ENCODE data around the gene NTN4.
"Not testable (repeated sequence)": the region's sequence is repeated elsewhere in the genome, so short reads cannot be mapped to it uniquely, and the experiment has no call there.

Gene NTN4

GRCh38 chr12:95705143-95705542, 85.4 kb downstream of the NTN4 start:
- no peak for DNase-seq

DNA sequence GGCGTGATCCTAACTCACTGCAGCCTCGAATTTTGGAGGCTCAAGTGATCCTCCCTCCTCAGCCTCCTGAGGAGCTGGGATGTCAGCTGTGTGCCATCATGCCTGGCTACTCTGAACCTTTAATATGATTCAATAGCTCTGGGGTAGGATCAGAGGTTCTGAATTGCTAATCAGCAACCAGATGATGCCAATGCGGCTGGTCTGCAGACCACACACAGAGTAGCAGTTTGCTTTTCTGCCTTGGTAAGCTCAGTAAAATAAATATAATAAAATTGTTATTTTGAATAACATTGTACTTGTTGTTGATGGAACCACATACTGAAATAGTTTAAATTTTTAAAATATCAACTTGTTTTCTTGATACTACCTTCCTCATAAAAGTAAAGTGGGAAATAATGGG, 86.6 kb downstream of the NTN4 start:
- DNase-seq: no peak

DNA sequence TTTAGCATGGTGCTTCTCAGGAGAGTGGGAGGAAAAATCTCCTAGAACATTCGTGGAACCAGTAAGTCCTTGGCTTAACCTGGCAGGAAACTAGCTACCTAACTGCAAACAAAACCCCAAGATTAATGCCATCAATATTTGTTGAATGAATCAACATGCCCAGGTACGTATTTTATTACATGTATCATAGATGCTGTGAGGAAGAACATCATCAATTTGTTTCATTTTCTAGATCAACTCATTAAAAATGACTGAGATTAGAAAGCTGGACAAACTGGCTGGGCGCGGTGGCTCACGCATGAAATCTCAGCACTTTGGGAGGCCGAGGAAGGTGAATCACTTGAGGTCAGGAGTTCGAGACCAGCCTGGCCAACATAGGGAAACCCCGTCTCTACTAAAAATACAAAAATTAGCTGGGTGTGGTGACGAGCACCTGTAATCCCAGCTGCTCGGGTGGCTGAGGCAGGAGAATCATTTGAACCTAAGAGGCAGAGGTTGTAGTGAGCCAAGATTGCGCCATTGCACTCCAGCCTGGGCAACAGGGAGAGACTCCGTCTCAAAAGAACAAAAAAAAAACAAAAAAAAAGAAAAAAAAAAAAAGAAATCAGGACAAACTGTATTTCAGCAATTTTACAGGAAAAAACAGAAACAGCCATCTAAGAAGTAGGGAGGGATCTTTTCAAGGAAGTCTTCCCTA, 88.7 kb downstream of the NTN4 start:
- DNase-seq: no peak

- DNase-seq: no peak
Measured at GRCh38 chr12:95701275-95701674, 89.3 kb downstream of the NTN4 start.

- DNase-seq: no peak
Measured at GRCh38 chr12:95700316-95700785, 90.2 kb downstream of the NTN4 start.

DNA sequence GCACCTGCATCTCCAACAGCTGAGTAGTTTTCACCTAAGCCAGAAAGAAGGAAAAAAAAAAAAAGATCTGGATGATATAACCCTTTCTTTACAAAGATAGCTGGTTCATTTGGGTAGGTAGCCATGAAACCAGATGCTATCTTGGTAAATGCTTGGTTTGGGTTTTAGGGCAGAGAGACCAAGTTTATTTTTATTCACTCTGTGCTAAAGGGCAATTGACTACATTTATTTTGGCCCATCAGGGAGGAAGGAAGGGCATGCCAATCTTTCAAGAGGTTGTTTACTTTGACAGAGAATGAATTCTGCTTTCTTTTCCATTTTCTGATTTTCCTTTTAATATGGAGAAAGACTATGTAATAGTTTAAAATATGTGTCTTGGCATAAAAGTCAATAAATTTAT, 91.0 kb downstream of the NTN4 start:
- no peak for DNase-seq

DNA sequence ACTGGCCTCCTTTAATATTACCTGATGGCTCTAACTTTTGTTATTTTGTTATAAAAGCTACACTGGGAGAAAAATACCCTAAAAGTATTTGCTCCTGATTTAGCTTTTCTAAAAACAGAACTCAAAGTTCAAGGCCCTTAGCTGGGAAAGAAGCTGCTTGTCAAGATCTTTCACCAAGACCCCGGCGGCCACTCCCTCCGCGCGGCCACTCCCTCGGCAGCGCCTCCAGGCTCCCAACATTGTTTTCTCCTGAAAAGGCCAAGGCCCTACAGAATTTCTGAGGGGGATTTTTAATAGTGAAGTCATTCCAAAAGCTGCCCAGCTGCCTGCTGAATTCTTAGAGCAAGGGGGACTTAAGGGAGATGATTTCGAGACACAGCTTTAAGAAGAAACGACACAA, 96.4 kb downstream of the NTN4 start:
- DNase-seq: peak; percentile 70

DNA sequence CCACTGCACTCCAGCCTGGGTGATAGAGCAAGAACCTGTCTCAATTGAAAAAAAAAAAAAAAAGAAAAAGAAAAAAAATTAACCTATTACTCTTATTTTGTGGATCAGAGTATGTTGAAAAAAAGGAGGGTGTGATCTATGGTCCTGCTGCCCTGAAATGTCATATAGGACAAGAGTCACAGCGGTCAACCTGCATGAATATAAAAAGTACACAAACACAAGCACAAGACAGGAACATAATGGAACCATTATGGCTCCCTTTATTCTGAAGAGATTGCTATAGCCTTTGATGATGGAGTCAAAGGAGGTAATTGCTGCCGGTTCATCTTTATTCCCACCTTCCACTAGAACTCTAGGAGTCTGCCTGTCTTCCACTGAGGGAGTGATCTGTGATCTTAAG, 96.9 kb downstream of the NTN4 start:
- DNase-seq: peak; percentile 70

GRCh38 chr12:95690861-95691635, 99.5 kb downstream of the NTN4 start:
- DNase-seq: no peak

GRCh38 chr12:95687937-95688336, 102.6 kb downstream of the NTN4 start:
- no peak for DNase-seq

GRCh38 chr12:95683418-95683817, 107.1 kb downstream of the NTN4 start:
- DNase-seq: no peak

DNA sequence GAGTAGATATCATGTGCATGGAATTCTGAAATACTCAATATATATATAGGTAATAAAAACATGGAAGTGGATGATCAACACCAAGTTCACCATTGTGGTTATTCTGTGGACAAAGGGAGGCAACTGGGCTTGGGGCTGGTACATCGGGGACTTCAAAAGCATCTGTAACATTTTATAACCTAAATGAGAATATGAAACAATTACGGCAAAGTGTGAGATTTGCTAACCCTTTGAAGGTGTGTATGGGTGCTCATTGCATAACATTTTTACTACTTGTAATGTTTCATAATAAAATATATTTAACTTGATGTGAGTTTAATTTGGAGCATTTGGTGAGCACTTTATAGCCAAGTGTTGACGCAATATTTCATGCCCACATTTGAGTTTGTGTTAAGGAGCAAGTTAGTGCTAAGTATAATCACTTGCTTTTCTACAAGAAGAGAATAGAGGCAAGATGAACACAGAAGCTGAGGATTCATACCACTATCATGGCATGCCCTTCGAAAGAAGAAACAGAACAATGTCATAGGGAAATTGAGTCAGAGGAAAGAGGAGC, 109.3 kb downstream of the NTN4 start:
- DNase-seq: no peak

DNA sequence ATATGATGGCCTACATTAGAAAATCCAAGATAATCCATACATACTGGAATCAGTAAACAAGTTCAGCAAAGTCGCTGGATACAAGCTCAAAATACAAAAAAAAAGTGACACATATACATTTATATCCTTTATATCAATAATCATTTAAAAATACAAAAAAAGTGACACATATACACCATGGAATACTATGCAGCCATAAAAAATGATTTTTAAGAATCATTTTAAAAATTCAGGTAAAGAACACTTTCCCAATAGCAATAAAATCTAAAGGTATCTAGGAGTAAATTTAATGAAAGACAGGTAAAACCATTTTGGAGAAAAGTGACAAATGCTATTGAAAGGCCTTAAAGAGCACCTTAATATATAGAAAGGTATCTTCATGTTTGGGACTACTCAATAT, 111.9 kb downstream of the NTN4 start:
- DNase-seq: no peak

- not testable (repeated sequence) for DNase-seq
Measured at GRCh38 chr12:95677782-95678181, 112.8 kb downstream of the NTN4 start.

DNA sequence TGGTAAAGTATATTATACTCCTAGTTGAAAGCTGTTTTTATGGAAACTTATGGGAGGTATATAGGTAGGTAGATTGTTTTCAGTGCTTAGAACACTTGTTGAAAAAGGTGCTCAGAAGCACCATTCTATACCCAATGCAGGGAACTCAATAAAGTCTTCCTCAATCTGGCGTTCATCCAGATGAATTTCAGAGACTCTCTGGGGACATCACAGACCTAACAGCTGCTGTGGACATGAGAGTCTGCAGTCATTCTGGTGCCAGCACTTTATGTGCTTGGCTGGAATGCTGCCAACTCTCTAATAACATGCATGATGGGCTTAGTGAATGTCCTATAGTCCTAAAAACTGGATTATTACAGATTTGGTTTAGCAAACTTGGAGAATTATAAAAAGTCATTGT, 115.9 kb downstream of the NTN4 start:
- DNase-seq: peak; percentile 41

DNA sequence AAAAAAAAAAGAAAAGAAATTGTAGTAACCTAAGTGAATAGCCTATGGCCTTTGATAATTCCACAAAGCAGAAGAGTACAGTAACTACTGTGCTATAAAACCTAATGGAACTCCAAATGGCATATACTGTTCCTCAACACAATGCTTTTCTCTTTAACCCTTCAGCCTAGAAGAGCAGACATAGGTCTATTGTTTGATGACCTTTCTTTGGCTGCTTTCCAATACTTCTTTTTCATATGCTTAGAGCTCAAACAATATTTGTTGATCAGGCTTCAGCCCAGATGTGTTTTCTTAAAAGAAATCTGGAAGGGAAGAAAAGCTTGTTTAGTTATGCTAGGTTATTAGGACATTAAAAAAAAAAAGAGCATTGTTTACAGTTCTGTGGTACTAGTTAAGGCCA, 116.4 kb downstream of the NTN4 start:
- DNase-seq: peak; percentile 35

GRCh38 chr12:95673576-95673975, 117.0 kb downstream of the NTN4 start:
- DNase-seq: no peak

DNA sequence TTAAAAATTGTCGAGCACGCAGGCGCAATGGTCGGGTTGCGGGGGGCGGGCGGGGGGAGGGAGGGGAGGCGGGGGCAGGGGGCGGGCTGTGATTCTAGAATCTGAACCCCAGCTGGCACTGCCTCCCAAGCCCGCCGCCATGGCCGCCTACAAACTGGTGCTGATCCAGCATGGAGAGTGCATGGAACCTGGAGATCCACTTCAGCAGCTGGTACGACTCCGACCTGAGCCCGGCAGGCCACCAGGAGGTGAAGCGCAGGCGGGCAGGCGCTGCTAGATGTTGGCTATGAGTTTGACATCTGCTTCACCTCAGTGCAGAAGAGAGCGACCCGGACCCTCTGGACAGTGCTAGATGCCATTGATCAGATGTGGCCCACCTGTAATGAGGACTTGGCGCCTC, 118.4 kb downstream of the NTN4 start:
- DNase-seq: no peak

DNA sequence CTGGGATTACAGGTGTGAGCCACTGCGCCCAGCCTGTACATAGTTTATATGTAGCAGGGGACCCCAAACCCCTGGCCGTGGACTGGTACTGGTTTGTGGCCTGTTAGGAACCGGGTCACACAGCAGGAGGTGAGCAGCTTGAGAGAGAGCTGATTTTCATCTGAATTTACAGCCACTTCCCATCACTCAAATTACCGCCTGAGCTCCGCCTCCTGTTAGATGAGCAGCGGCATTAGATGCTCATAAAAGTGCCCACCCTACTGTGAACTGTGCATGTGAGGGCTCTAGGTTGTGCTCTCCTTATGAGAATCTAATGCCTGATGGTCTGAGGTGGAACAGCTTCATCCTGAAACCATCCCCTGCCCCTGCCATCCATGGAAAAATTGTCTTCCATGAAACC, 119.3 kb downstream of the NTN4 start:
- no peak for DNase-seq

DNA sequence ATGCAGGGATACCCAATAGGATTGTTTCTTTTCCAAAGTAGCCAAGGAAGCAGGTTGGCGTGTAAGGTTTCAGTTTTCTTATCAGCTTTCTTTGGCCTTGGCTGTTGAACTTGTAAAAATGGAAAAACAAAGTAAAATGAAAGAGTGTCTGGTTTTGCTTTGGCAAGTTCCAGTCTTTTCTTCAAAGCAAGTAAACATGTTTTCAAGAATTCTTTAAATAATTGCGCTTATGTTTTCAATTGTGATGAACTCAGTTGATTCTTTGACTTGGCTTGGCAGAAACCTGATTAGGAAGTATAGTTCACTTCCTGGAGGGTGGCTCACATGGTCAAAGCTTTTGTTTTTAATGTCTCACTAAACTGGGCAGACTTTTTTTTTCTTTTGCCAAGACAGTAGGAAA, 127.0 kb downstream of the NTN4 start:
- DNase-seq: no peak

GRCh38 chr12:95661360-95661759, 129.2 kb downstream of the NTN4 start:
- no peak for DNase-seq

GRCh38 chr12:95658386-95658785, 132.2 kb downstream of the NTN4 start:
- no peak for DNase-seq

GRCh38 chr12:95654665-95655064, 135.9 kb downstream of the NTN4 start:
- DNase-seq: not testable (repeated sequence)

All from NCI-H2227 treated with DMSO at 0.1 percent for 48 hours (cell line).